ENCODE data around the gene RANBP9.

RANBP9 gene

GRCh38 chr6:13677878-13678254 is 33.8 kb downstream of the RANBP9 start:
- DNase-seq (ENCODE audit: low spot score), result no peak

DNA sequence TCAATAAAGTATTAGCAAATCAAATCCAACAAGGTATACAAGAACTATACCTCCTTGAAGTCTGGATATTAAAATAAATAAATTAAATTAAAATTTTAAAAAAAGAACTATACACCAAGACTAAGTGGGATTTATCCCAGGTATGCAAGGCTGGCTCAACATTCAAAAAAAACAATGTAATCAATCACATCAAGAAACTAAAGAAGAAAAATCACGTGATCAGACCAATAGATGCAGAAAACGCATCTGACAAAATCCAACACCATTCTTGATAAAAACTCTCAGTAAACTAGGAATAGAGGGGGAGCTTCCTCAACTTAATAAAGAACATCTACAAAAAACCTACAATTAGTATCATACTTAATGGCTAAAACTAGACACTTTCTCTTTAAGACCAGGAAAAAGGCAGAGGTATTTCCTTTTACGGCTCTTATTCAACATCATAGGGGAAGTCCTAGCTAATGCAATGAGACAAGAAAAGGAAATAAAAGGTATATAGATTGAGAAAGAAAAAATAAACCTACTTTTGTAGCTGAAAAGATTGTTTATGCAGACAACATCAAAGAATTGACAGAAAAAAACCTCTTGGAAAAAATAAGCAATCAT is 35.0 kb downstream of the RANBP9 start:
- no peak for DNase-seq (ENCODE audit: low spot score)

DNA sequence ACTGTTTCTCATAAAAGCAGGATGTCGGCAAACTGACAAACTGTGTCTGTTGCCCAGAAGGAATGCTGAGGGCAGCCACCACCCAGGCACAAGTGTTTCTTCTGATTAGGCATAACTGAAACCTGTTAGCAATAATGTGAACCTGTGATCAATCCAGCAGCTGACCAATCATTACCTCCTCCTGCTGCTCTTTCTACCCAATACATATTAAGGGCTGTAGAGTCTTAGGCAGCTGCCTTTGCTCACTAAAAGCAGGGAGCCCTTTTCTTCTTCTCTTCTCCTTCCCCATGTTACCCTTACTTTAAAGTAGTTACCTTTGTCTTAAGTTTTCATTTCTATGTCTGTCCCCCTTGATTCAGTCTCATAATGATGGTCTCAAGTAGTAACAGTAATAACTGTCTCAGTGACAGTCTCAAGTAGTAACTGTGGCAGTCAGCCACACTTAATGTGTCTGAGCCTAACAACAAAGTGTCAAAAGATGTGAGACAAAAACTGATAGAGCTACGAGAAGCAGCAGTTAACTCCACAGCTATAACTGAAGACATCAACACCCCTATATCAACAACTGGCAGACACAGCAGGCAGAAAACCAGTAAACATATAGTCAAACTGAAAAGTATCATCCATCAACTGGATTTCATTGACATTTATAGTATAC is 37.0 kb downstream of the RANBP9 start:
- no peak for DNase-seq (ENCODE audit: low spot score)

GRCh38 chr6:13673825-13674444 is 37.7 kb downstream of the RANBP9 start:
- DNase-seq (ENCODE audit: low spot score), result no peak

DNA sequence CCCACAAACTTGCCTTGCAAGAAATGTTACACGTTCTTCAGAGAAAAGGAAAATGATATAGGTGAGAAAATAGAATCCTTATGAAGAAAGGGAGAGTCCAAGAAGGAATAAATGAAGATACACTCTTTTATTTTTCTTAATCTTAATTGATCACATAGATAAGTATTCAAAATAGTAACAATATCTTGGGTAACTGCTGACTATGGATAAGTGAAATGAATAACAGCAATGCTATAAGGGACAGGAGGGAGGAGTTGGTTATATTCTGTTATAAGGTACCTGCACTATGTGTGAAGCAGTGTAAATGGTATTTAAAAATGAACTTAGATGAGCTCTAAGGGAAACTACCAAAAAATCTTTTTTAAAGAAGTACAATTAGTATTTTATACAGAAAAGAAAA is 38.3 kb downstream of the RANBP9 start:
- DNase-seq (ENCODE audit: low spot score), result no peak

DNA sequence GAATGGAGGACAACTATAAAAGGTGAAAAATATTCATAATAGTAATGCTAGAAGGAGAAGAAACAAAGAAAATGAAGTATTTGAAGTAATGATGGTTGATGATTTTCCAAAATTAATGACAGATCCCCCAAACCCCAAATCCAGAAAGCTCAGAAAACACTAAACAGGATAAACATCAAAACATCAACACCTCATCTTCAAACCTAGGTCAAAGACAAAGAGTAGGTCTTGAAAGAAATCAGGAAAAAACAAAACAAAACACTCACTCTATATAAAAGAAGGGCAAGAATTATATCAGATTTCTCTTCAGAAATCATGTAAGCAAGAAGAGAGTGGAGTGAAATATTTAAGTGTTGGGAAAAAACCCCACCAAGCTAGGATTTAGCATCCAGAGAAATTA is 38.7 kb downstream of the RANBP9 start:
- DNase-seq (ENCODE audit: low spot score), result no peak

GRCh38 chr6:13671548-13672127 is 40.0 kb downstream of the RANBP9 start:
- DNase-seq (ENCODE audit: low spot score), result no peak

GRCh38 chr6:13669476-13669875 is 42.2 kb downstream of the RANBP9 start:
- DNase-seq (ENCODE audit: low spot score), result no peak

- no peak for DNase-seq (ENCODE audit: low spot score)
Measured at GRCh38 chr6:13668291-13668928, 43.2 kb downstream of the RANBP9 start.

- DNase-seq (ENCODE audit: low spot score), result no peak
Measured at GRCh38 chr6:13667655-13668054, 44.0 kb downstream of the RANBP9 start.

DNA sequence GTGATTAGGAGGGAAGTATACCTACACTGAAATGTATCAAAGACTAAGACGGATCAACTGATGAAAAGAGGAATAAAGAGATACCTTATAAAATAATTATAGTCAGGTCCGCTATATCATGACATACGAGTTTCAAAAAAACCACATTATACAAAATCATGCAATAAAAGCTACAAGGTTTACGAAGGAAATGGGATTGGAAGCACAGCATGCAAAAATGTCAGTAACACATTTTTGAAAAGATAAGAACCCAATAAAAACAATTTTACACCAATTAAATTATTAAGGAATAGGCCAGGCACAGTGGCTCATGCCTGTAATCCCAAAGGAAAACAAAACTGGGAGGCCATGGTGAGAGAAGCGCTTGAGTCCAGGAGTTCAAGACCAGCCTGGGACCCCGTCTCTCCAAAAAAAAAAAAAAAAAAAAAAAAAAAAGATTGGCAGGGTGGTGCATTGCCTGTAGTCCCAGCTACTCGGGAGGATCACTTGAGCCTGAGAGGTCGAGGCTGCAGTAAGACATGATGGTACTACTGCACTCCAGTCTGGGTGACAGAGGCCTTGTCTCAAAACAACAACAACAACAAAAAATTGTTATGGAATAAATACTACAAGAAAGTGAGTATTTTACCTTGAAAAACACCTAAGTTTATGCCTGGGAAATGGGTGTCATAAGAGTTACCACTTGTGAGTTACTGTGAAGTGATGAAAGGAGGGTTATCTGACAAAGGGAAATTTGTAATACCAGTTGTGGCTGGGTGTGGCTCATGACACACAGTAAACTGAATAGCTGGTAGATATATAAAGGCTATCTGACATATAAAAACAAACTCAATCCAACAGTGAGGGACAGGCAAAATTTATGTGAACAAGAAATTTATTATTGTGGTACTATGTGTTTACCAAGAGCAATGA is 45.2 kb downstream of the RANBP9 start:
- DNase-seq (ENCODE audit: low spot score), result no peak

DNA sequence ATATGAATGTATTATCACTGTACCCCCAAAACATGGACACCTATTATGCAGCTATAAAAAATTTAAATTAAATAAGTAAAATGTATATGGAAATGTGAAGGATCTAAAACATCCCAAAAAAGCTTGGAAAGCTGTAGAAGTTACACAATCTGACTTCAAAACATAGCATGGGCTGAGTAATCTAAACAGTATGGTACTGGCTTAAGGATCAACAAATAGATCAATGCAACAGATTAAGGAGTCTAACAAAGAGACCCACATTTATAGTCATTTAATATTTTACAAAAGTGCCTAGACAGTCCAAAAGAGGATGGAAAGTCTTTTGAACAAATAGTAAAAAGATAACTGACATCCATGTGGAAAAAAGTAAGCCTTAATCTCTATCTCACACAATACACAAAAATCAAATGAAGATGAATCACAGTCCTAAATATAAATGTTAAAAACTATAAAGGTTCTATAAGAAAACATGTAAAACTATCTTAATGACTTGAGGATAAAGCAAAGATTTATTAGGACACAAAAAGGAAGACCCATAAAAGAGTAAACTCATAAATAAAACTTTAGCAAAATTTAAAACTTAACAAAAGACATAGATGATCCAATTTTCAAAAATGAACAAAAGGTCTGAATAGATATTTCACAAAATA is 46.8 kb downstream of the RANBP9 start:
- no peak for DNase-seq (ENCODE audit: low spot score)

GRCh38 chr6:13663986-13664385 is 47.6 kb downstream of the RANBP9 start:
- DNase-seq (ENCODE audit: low spot score), result no peak

DNA sequence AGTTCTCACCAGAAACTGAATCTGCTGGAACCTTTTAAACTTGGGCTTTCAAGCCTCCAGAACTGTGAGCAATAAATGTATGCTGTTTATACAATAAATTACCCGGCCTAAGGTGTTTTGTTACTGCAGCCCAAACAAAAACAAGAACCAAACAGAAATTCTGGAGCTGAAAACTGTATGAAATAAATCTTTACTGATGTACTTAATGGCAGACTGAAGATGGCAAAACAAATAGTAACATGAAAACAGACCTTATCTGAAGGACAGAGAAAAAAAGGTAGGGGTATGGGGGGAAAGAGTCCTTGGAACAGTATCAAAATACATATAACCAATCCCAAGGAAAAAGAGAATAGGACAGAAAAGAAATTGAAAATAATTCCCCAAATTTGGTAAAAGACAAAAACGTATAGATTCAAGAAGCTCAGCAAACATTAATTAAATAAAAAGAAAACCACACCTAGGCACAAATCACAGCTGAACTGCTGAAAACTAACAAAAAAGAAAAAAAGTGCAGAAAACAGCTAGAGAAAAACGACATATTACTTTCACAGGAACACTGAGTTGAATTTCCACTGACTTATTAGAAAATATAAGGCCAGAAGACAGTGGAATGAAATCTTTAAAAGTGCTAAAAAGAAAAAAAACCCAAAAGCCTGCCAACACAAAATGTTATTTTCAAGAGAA is 48.8 kb downstream of the RANBP9 start:
- DNase-seq (ENCODE audit: low spot score), result no peak

GRCh38 chr6:13661647-13662046 is 50.0 kb downstream of the RANBP9 start:
- DNase-seq (ENCODE audit: low spot score), result no peak

GRCh38 chr6:13660893-13661292 is 50.7 kb downstream of the RANBP9 start:
- DNase-seq (ENCODE audit: low spot score), result no peak

- no peak for DNase-seq (ENCODE audit: low spot score)
Measured at GRCh38 chr6:13660273-13660672, 51.4 kb downstream of the RANBP9 start.

- DNase-seq (ENCODE audit: low spot score), result no peak
Measured at GRCh38 chr6:13655700-13656099, 55.9 kb downstream of the RANBP9 start.

DNA sequence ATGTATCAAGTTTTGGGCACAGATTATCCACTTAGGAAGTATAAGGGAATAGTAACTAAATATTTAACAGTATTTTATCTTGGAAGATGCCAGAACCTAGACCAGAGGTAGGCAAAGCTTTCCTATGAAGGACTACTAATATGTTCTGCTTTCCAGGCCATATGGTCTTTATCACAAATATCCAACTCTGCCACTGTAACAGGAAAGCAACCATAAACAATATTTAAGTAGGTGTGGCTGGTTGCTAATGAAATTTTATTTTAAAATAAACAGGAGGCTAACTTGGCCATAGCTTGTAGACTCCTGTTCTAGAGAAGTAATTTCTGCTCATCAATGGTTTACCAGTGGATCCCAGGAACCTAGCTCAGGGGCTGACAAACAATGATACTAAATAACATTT is 57.1 kb downstream of the RANBP9 start:
- DNase-seq (ENCODE audit: low spot score), result no peak

DNA sequence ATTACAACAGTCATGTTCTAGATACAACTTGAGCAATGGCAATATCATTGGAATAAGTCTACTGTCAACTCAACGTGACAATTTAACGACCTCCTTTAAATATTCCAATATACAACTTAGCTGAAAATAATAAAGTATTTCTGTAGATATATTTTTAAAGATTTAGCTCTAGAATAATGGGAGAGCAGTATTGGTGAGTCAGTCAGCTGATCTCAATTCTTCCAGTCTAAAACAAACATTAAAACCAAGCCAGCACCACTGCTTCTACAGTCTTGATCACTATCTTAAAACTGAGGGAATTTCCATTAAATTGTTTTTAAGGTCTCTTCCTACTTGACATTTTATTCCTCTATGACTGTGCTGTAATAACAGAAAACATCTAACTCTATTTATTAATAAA is 58.3 kb downstream of the RANBP9 start:
- no peak for DNase-seq (ENCODE audit: low spot score)

- no peak for DNase-seq (ENCODE audit: low spot score)
Measured at GRCh38 chr6:13649393-13649792, 62.2 kb downstream of the RANBP9 start.
